VCaP (cell line): ENCODE measurements around the gene DIAPH2.

ENCODE experiments used
- H3K27ac ChIP-seq: fragments of 450-650 bp; 2 replicates; pipeline ENCODE4 v1.5.1; 2017
- TF ChIP-seq, protein P1 (sequence below): fragments of 450-650 bp; conservative IDR thresholded peaks from 2 replicates; pipeline ENCODE4 v1.5.1; 2017; ENCODE audit warnings: mild to moderate bottlenecking, moderate library complexity

The DIAPH2 gene

DNA sequence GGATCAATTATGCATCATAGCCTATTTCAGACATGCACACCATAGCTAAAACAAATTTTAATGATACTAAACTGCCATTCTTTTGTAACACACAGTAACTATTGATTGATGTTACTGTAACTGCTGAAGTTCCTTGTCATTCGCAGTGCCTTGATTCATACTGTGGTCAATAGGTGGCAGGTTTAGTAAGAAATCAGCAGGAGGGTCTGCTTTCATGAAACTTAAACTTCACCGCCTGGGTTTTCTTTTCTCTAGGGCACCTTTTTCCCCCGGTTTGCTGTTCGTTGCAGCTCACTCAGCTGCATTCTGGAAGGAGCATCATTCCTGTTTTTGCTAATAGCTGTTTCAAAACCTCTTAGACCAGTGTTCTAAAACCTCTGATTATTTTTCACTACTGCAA lies 287.2 kb downstream of the DIAPH2 start:
- TF ChIP-seq, protein P1, sequence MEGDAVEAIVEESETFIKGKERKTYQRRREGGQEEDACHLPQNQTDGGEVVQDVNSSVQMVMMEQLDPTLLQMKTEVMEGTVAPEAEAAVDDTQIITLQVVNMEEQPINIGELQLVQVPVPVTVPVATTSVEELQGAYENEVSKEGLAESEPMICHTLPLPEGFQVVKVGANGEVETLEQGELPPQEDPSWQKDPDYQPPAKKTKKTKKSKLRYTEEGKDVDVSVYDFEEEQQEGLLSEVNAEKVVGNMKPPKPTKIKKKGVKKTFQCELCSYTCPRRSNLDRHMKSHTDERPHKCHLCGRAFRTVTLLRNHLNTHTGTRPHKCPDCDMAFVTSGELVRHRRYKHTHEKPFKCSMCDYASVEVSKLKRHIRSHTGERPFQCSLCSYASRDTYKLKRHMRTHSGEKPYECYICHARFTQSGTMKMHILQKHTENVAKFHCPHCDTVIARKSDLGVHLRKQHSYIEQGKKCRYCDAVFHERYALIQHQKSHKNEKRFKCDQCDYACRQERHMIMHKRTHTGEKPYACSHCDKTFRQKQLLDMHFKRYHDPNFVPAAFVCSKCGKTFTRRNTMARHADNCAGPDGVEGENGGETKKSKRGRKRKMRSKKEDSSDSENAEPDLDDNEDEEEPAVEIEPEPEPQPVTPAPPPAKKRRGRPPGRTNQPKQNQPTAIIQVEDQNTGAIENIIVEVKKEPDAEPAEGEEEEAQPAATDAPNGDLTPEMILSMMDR, result no peak
- H3K27ac ChIP-seq, result no peak overlapping the region

DNA sequence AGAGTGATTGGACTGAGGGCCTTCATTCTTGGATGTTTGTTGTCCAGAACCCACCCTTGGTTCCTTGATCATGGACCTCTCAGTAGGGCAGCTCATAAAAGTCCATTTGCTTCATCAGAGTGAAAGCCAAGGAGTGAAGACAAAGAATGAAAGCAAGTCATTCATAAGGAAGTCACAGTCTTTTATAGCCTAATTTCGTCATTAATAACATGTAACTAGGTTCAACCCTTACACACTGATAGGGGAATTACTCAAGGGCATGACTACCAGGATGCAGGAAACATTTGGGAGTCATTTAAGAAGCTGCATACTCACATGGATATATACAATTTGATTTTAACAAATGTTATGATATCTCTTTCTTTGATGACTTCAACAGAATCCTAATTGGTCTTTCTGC lies 294.3 kb downstream of the DIAPH2 start:
- TF ChIP-seq, protein P1, result no peak
- no peak overlapping the region for H3K27ac ChIP-seq

GRCh38 chrX:96979766-96980165 lies 295.1 kb downstream of the DIAPH2 start:
- TF ChIP-seq, protein P1, result no peak
- no peak overlapping the region for H3K27ac ChIP-seq

GRCh38 chrX:96982161-96982560 lies 297.5 kb downstream of the DIAPH2 start:
- H3K27ac ChIP-seq, result peak overlapping the region; percentile 55
- TF ChIP-seq, protein P1, result no peak

GRCh38 chrX:96984538-96984937 lies 299.9 kb downstream of the DIAPH2 start:
- TF ChIP-seq, protein P1, result no peak
- H3K27ac ChIP-seq, result no peak overlapping the region

DNA sequence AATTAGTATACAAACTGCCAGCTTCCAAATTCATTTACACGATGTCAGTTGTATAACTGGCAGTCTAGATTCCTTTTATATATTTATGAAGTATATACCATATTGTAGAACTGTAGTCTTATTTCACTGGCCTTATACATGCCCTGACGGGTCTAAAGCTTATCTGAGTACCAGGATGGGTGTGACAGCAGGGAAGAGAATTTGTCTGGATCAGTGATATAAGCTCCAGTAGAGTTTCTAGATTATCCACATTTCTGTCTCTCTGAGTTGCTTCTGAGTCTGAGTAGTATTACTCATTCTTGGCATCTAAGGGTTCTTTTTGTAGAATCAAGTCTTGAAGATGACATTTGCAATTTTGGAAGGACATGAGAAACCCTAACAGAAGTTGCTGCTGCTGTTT lies 300.4 kb downstream of the DIAPH2 start:
- H3K27ac ChIP-seq, result no peak overlapping the region
- TF ChIP-seq, protein P1, result no peak

DNA sequence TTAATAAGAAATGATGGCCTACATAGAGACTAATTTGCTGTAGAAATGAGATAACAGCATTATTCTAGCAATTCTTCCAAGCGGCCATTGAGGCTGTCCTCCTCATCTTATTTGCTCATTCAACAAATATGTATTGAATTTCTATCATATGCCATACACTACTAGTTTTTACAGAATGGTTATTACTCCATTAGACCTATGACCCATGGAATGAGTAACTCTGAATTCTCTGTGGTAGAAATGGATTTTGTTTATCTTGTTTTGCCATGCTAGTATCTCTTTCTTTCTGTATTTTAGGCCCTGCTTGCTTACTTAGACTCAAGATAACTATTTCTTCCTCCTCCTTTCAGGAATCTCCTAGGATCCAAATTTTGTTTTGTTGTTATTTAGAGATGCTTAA lies 302.6 kb downstream of the DIAPH2 start:
- TF ChIP-seq, protein P1, result no peak

More for the DNA sequence above, 302.6 kb downstream of the DIAPH2 start:
- H3K27ac ChIP-seq, result no peak overlapping the region
